H1 (cell line): ENCODE results near the gene PHC2. TPM values are rescaled to one million over a fixed set of nuclear protein-coding genes. Genes with fewer than 3 reads are reported as not detected.

ENCODE experiments used
- ASH2L ChIP-seq: fragments of 200-600, 300-600 bp; sonication (generic); IDR thresholded peaks from one replicate; pipeline ENCODE4 v1.7.1; 2017; ENCODE audit warnings: low read length
- CHD1 ChIP-seq: IDR thresholded peaks from 2 replicates; pipeline ENCODE4 v1.6.1; 2012; ENCODE audit warnings: low read depth, low read length, improper control_type of control experiment
- JUN ChIP-seq: IDR thresholded peaks from 2 replicates; pipeline ENCODE4 v1.6.1; 2011; ENCODE audit warnings: low read depth, mild to moderate bottlenecking, improper control_type of control experiment, low read length
- SP4 ChIP-seq: IDR thresholded peaks from 2 replicates; pipeline ENCODE4 v1.6.1; 2012; ENCODE audit warnings: low read length, inconsistent platforms
- TEAD4 ChIP-seq: IDR thresholded peaks from 2 replicates; pipeline ENCODE4 v1.6.1; 2012; ENCODE audit warnings: low read depth, low read length, inconsistent platforms, mixed read lengths
- polyA plus RNA-seq, 7 experiments: library from polyadenylated mRNA; depleted of rRNA in 3 of 7; stranded (reverse) in 5 of 7; unstranded in 2 of 7; fragments of >200 nt in 5 of 7; fragments of 200-250 nt in 2 of 7; gene quantifications; 1 replicate in 5 of 7; 2 replicates in 1 of 7; 4 replicates in 1 of 7; pipeline versions ENCODE4 v1.2.1 to v1.2.3, GENCODE V29; 2011 to 2013; ENCODE audit warnings: missing spikeins in 2 of 7, mixed read lengths in 2 of 7
- total RNA-seq: library from RNA; stranded (reverse); fragmentation: NEBNext Ultra II Directional; extraction: Animal tissue kit (Norgen Biotek cat#: 25700); gene quantifications from 2 replicates; pipeline ENCODE4 v1.2.1, GENCODE V29; 2021
- TF ChIP-seq, protein P1 (sequence below): fragments of 300-600 bp; sonication (generic); IDR thresholded peaks from 2 replicates; pipeline ENCODE4 v1.7.1; 2012; ENCODE audit warnings: low read length, moderate library complexity, mild to moderate bottlenecking, inconsistent platforms; ENCODE audit not compliant: insufficient replicate concordance
- TF ChIP-seq, protein P2 (sequence below), 3 experiments: IDR thresholded peaks; 1 replicate in 2 of 3; 2 replicates in 1 of 3; pipeline versions ENCODE4 v1.5.1 to v1.6.1; 2011; ENCODE audit warnings: low read length in 3 of 3, mild to moderate bottlenecking in 3 of 3, inconsistent platforms in 2 of 3, low read depth in 1 of 3, moderate library complexity in 1 of 3; ENCODE audit not compliant: insufficient read depth in 1 of 3; ENCODE audit errors: control extremely low read depth in 1 of 3

The PHC2 gene
- total and polyA plus RNA-seq, 2 of the 8 experiments (the other 6 are each of a cell fraction or from before 2014, with no cell fraction given): 5.6 to 14.2 TPM

DNA sequence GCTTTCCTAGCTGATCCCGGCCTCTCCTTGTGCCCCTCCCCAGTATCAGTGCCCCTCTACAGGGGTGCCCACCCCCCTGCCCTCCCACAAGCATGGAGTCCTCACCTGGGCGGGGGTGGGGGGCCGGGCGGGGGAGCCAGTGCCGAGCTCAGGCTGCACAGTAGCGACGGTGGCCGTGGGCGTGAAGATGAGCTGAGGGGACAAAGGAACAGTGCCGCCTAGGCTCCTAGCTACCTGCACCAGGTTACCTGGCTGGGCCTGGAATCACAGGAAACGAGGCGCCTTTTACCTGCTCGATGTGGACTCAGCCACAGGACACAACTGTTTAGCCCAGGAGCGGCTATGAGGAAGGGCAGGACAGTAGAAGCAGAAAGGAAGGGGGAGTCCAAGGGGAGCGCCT lies 62.5 kb downstream of the PHC2 start (continued):
- TF ChIP-seq CHD1 (no peak), SP4 (no peak), TEAD4 (no peak), JUN (no peak), ASH2L (no peak)
- TF ChIP-seq, protein P1, sequence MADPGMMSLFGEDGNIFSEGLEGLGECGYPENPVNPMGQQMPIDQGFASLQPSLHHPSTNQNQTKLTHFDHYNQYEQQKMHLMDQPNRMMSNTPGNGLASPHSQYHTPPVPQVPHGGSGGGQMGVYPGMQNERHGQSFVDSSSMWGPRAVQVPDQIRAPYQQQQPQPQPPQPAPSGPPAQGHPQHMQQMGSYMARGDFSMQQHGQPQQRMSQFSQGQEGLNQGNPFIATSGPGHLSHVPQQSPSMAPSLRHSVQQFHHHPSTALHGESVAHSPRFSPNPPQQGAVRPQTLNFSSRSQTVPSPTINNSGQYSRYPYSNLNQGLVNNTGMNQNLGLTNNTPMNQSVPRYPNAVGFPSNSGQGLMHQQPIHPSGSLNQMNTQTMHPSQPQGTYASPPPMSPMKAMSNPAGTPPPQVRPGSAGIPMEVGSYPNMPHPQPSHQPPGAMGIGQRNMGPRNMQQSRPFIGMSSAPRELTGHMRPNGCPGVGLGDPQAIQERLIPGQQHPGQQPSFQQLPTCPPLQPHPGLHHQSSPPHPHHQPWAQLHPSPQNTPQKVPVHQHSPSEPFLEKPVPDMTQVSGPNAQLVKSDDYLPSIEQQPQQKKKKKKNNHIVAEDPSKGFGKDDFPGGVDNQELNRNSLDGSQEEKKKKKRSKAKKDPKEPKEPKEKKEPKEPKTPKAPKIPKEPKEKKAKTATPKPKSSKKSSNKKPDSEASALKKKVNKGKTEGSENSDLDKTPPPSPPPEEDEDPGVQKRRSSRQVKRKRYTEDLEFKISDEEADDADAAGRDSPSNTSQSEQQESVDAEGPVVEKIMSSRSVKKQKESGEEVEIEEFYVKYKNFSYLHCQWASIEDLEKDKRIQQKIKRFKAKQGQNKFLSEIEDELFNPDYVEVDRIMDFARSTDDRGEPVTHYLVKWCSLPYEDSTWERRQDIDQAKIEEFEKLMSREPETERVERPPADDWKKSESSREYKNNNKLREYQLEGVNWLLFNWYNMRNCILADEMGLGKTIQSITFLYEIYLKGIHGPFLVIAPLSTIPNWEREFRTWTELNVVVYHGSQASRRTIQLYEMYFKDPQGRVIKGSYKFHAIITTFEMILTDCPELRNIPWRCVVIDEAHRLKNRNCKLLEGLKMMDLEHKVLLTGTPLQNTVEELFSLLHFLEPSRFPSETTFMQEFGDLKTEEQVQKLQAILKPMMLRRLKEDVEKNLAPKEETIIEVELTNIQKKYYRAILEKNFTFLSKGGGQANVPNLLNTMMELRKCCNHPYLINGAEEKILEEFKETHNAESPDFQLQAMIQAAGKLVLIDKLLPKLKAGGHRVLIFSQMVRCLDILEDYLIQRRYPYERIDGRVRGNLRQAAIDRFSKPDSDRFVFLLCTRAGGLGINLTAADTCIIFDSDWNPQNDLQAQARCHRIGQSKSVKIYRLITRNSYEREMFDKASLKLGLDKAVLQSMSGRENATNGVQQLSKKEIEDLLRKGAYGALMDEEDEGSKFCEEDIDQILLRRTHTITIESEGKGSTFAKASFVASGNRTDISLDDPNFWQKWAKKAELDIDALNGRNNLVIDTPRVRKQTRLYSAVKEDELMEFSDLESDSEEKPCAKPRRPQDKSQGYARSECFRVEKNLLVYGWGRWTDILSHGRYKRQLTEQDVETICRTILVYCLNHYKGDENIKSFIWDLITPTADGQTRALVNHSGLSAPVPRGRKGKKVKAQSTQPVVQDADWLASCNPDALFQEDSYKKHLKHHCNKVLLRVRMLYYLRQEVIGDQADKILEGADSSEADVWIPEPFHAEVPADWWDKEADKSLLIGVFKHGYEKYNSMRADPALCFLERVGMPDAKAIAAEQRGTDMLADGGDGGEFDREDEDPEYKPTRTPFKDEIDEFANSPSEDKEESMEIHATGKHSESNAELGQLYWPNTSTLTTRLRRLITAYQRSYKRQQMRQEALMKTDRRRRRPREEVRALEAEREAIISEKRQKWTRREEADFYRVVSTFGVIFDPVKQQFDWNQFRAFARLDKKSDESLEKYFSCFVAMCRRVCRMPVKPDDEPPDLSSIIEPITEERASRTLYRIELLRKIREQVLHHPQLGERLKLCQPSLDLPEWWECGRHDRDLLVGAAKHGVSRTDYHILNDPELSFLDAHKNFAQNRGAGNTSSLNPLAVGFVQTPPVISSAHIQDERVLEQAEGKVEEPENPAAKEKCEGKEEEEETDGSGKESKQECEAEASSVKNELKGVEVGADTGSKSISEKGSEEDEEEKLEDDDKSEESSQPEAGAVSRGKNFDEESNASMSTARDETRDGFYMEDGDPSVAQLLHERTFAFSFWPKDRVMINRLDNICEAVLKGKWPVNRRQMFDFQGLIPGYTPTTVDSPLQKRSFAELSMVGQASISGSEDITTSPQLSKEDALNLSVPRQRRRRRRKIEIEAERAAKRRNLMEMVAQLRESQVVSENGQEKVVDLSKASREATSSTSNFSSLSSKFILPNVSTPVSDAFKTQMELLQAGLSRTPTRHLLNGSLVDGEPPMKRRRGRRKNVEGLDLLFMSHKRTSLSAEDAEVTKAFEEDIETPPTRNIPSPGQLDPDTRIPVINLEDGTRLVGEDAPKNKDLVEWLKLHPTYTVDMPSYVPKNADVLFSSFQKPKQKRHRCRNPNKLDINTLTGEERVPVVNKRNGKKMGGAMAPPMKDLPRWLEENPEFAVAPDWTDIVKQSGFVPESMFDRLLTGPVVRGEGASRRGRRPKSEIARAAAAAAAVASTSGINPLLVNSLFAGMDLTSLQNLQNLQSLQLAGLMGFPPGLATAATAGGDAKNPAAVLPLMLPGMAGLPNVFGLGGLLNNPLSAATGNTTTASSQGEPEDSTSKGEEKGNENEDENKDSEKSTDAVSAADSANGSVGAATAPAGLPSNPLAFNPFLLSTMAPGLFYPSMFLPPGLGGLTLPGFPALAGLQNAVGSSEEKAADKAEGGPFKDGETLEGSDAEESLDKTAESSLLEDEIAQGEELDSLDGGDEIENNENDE: no peak
- TF ChIP-seq, protein P2, sequence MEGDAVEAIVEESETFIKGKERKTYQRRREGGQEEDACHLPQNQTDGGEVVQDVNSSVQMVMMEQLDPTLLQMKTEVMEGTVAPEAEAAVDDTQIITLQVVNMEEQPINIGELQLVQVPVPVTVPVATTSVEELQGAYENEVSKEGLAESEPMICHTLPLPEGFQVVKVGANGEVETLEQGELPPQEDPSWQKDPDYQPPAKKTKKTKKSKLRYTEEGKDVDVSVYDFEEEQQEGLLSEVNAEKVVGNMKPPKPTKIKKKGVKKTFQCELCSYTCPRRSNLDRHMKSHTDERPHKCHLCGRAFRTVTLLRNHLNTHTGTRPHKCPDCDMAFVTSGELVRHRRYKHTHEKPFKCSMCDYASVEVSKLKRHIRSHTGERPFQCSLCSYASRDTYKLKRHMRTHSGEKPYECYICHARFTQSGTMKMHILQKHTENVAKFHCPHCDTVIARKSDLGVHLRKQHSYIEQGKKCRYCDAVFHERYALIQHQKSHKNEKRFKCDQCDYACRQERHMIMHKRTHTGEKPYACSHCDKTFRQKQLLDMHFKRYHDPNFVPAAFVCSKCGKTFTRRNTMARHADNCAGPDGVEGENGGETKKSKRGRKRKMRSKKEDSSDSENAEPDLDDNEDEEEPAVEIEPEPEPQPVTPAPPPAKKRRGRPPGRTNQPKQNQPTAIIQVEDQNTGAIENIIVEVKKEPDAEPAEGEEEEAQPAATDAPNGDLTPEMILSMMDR (IDR thresholded peaks at IDR 0.05; ENCODE audit: control extremely low read depth in 1 of 3, insufficient read depth in 1 of 3, low read depth in 1 of 3, low read length in 3 of 3): no peak
